Measurements from ENCODE around the gene PLEKHG5. TPM values are rescaled to one million over a fixed set of nuclear protein-coding genes. Genes with fewer than 3 reads are reported as not detected.

The PLEKHG5 gene
- total and polyA plus RNA-seq, 4 donors: 0.28 to 1.9 (median 1.1) TPM

DNA sequence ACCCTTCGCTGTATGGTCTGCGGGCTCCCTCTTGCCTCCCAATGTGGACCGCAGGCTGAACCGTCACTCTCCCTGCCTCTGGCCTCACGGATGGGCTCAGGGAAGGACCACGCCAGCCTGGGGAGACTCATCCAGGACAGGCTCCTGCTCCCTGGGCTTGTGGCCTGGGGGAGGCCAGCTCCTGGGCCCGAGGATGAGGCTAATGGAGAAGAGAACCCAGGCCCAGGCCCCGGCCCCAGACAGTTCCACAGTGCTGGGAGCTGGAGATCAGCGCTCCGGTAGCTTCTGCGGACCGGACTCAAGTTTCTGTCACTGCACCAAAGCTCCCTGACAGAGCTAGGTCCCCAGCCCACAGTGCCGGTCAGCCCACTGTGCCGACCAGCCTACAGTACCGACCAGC is 13.4 kb upstream of the PLEKHG5 start:
- 93% methylated on average over 15 of the region's 15 CpGs for WGBS
- Histone ChIP-seq H3K4me3 (ENCODE audit: low read depth in 1 of 3, low read length in 3 of 3) (no peak overlapping the region), H3K9ac (ENCODE audit: low read depth in 1 of 2, low read length in 2 of 2) (no peak overlapping the region), H3K4me1 (ENCODE audit: control insufficient read depth in 4 of 4, insufficient read depth in 4 of 4, low read length in 3 of 4) (peaks cover 0 to 6% (median 0%) of the 10 kb centered on the region in 4 donors), H3K9me3 (ENCODE audit: control insufficient read depth in 4 of 4, low read length in 3 of 4) (no peaks in the 10 kb centered on the region), H3K27me3 (ENCODE audit: control insufficient read depth in 4 of 4, insufficient read depth in 4 of 4, low read length in 3 of 4) (no peaks in the 10 kb centered on the region), H3K36me3 (ENCODE audit: control insufficient read depth in 4 of 4, insufficient read depth in 3 of 4, low read depth in 1 of 4, low read length in 3 of 4) (no peaks in the 10 kb centered on the region), H3K27ac (ENCODE audit: low read depth in 1 of 2, low read length in 2 of 2) (no peak overlapping the region)
- no peak for TF ChIP-seq EGR1 (IDR thresholded peaks at IDR 0.05; ENCODE audit: low read depth in 2 of 2)
- TF ChIP-seq, protein P1, sequence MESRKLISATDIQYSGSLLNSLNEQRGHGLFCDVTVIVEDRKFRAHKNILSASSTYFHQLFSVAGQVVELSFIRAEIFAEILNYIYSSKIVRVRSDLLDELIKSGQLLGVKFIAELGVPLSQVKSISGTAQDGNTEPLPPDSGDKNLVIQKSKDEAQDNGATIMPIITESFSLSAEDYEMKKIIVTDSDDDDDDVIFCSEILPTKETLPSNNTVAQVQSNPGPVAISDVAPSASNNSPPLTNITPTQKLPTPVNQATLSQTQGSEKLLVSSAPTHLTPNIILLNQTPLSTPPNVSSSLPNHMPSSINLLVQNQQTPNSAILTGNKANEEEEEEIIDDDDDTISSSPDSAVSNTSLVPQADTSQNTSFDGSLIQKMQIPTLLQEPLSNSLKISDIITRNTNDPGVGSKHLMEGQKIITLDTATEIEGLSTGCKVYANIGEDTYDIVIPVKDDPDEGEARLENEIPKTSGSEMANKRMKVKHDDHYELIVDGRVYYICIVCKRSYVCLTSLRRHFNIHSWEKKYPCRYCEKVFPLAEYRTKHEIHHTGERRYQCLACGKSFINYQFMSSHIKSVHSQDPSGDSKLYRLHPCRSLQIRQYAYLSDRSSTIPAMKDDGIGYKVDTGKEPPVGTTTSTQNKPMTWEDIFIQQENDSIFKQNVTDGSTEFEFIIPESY (IDR thresholded peaks at IDR 0.05): no peak
- TF ChIP-seq, protein P2, sequence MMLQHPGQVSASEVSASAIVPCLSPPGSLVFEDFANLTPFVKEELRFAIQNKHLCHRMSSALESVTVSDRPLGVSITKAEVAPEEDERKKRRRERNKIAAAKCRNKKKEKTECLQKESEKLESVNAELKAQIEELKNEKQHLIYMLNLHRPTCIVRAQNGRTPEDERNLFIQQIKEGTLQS (IDR thresholded peaks at IDR 0.05): no peak
- no peak for TF ChIP-seq HNF4A (conservative IDR thresholded peaks at IDR 0.05)
- TF ChIP-seq, protein P3, sequence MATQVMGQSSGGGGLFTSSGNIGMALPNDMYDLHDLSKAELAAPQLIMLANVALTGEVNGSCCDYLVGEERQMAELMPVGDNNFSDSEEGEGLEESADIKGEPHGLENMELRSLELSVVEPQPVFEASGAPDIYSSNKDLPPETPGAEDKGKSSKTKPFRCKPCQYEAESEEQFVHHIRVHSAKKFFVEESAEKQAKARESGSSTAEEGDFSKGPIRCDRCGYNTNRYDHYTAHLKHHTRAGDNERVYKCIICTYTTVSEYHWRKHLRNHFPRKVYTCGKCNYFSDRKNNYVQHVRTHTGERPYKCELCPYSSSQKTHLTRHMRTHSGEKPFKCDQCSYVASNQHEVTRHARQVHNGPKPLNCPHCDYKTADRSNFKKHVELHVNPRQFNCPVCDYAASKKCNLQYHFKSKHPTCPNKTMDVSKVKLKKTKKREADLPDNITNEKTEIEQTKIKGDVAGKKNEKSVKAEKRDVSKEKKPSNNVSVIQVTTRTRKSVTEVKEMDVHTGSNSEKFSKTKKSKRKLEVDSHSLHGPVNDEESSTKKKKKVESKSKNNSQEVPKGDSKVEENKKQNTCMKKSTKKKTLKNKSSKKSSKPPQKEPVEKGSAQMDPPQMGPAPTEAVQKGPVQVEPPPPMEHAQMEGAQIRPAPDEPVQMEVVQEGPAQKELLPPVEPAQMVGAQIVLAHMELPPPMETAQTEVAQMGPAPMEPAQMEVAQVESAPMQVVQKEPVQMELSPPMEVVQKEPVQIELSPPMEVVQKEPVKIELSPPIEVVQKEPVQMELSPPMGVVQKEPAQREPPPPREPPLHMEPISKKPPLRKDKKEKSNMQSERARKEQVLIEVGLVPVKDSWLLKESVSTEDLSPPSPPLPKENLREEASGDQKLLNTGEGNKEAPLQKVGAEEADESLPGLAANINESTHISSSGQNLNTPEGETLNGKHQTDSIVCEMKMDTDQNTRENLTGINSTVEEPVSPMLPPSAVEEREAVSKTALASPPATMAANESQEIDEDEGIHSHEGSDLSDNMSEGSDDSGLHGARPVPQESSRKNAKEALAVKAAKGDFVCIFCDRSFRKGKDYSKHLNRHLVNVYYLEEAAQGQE (IDR thresholded peaks at IDR 0.05): no peak
- TF ChIP-seq NR2F2 (IDR thresholded peaks at IDR 0.05): no peak
- TF ChIP-seq, protein P4, sequence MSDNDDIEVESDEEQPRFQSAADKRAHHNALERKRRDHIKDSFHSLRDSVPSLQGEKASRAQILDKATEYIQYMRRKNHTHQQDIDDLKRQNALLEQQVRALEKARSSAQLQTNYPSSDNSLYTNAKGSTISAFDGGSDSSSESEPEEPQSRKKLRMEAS (IDR thresholded peaks at IDR 0.05): no peak
- TF ChIP-seq GABPA (IDR thresholded peaks at IDR 0.05 in 1 of 2, conservative IDR thresholded peaks at IDR 0.05 in 1 of 2): no peak
- TF ChIP-seq TAF1 (conservative IDR thresholded peaks at IDR 0.05): no peak
- no peak for TF ChIP-seq JUND (IDR thresholded peaks at IDR 0.05)
- TF ChIP-seq FOXA2 (IDR thresholded peaks at IDR 0.05): no peak
- TF ChIP-seq FOXA1 (IDR thresholded peaks at IDR 0.05): no peak
- TF ChIP-seq HNF4G (IDR thresholded peaks at IDR 0.05): no peak
- TF ChIP-seq RAD21 (IDR thresholded peaks at IDR 0.05): no peak
- TF ChIP-seq, protein P5, sequence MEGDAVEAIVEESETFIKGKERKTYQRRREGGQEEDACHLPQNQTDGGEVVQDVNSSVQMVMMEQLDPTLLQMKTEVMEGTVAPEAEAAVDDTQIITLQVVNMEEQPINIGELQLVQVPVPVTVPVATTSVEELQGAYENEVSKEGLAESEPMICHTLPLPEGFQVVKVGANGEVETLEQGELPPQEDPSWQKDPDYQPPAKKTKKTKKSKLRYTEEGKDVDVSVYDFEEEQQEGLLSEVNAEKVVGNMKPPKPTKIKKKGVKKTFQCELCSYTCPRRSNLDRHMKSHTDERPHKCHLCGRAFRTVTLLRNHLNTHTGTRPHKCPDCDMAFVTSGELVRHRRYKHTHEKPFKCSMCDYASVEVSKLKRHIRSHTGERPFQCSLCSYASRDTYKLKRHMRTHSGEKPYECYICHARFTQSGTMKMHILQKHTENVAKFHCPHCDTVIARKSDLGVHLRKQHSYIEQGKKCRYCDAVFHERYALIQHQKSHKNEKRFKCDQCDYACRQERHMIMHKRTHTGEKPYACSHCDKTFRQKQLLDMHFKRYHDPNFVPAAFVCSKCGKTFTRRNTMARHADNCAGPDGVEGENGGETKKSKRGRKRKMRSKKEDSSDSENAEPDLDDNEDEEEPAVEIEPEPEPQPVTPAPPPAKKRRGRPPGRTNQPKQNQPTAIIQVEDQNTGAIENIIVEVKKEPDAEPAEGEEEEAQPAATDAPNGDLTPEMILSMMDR (IDR thresholded peaks at IDR 0.05; ENCODE audit: low read depth, low read length, missing input control): no peak
- no peak for TF ChIP-seq SP1 (IDR thresholded peaks at IDR 0.05)
- TF ChIP-seq RXRA (IDR thresholded peaks at IDR 0.05): no peak
- no peak for TF ChIP-seq YY1 (IDR thresholded peaks at IDR 0.05)
- DNase-seq (ENCODE audit: low spot score): no peak
